Mesothelial cell of epicardium (in vitro differentiated cells): Measurements from ENCODE around the gene SND1. TPM values are rescaled to one million over a fixed set of nuclear protein-coding genes. Genes with fewer than 3 reads are reported as not detected.
A peak's percentile ranks its signal among the peaks of the same experiment; 100 is the strongest.

ENCODE experiments used
- DNase-seq, 2 experiments: peaks; one replicate each; pipeline ENCODE4 v3.0.0; 2021; ENCODE audit warnings: low spot score in 2 of 2; ENCODE audit not compliant: unreplicated experiment in 2 of 2
- H3K27ac Mint-ChIP-seq: 2 replicates; pipeline ENCODE4 v1.8.0; 2021; ENCODE audit warnings: mixed read lengths
- H3K27me3 Mint-ChIP-seq: 2 replicates; pipeline ENCODE4 v1.8.0; 2021; ENCODE audit warnings: low read depth, mixed read lengths
- H3K36me3 Mint-ChIP-seq: 2 replicates; pipeline ENCODE4 v1.8.0; 2021; ENCODE audit warnings: mixed read lengths
- H3K4me1 Mint-ChIP-seq: 2 replicates; pipeline ENCODE4 v1.8.0; 2021; ENCODE audit warnings: mixed read lengths
- H3K4me3 Mint-ChIP-seq: 2 replicates; pipeline ENCODE4 v1.8.0; 2021; ENCODE audit warnings: mild to moderate bottlenecking, moderate library complexity, mixed read lengths
- H3K9me3 Mint-ChIP-seq: 2 replicates; pipeline ENCODE4 v1.8.0; 2021; ENCODE audit warnings: mixed read lengths
- CTCF ChIP-seq: fragments of 200-600 bp; sonication (generic); IDR thresholded peaks from one replicate; pipeline ENCODE4 v1.5.0; 2021; ENCODE audit warnings: antibody characterized with exemption; ENCODE audit not compliant: unreplicated experiment
- total RNA-seq: library from RNA; stranded (reverse); gene quantifications from 3 replicates; pipeline ENCODE4 v1.2.1, GENCODE V29; 2021

The SND1 gene
- total RNA-seq, 1 donor from 2014 or later = 211 TPM

DNA sequence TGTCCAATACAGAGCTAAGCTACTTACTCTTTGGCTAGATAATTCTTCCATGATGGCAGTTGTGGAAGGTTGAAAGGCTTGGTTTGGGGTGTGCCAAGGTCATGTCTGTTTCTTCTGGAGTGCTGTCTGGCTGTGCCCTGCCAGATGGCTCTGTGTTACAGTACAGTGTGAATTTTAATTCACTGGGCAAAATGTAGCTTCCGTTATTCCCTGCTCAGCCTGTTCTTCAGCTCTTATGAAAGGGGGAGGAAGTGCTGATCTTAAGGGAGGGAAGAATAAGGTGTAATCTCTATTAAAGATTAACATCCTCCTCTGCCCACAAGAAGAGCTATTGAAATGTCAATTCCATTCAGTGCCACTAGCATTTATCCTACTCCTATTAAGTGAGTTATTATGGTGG, 52.2 kb downstream of the SND1 start:
- no peaks in the 10 kb centered on the region for H3K27me3 Mint-ChIP-seq
- no peaks in the 10 kb centered on the region for H3K4me1 Mint-ChIP-seq
- H3K4me3 Mint-ChIP-seq = no peak overlapping the region
- no peak for TF ChIP-seq CTCF
- no peak overlapping the region for H3K27ac Mint-ChIP-seq
- no peaks in the 10 kb centered on the region for H3K9me3 Mint-ChIP-seq
- H3K36me3 Mint-ChIP-seq = peaks cover 25% of the 10 kb centered on the region
- no peak for DNase-seq

DNA sequence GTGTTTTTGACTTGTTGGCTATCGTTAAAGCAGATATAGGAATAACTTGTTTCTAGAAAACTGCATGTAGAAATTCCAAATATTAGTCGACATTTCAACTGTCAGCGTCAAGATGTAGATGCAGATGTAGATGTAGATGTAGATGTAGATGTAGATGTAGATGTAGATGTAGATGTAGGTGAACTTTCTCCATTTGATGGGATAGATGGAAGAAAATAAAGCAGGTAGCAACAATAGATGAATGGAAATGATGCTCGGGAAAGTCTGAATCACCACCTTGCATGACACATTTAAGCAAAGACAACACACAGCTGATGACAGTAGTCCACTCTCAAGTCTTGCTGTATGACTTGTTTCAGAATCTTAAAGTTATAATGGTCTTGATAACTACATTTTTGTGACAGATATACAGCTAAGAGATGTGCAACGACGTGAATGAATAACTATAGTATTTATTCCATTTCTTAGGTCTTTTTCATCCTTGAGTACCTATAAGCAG, 53.5 kb downstream of the SND1 start:
- Mint-ChIP-seq H3K27me3 (no peaks in the 10 kb centered on the region), H3K36me3 (peaks cover 25% of the 10 kb centered on the region)
- no peak for TF ChIP-seq CTCF

GRCh38 chr7:127706766-127707165, 54.8 kb downstream of the SND1 start:
- Mint-ChIP-seq H3K4me3 (no peak overlapping the region), H3K27me3 (no peaks in the 10 kb centered on the region), H3K36me3 (peaks cover 33% of the 10 kb centered on the region), H3K27ac (no peak overlapping the region), H3K4me1 (no peaks in the 10 kb centered on the region), H3K9me3 (peaks cover 12% of the 10 kb centered on the region)
- no peak for TF ChIP-seq CTCF
- DNase-seq = no peak

More for the DNA sequence above, 53.5 kb downstream of the SND1 start:
- H3K9me3 Mint-ChIP-seq = peaks cover 1% of the 10 kb centered on the region
- no peaks in the 10 kb centered on the region for H3K4me1 Mint-ChIP-seq
- H3K4me3 Mint-ChIP-seq = no peak overlapping the region
- no peak for DNase-seq
- H3K27ac Mint-ChIP-seq = no peak overlapping the region

DNA sequence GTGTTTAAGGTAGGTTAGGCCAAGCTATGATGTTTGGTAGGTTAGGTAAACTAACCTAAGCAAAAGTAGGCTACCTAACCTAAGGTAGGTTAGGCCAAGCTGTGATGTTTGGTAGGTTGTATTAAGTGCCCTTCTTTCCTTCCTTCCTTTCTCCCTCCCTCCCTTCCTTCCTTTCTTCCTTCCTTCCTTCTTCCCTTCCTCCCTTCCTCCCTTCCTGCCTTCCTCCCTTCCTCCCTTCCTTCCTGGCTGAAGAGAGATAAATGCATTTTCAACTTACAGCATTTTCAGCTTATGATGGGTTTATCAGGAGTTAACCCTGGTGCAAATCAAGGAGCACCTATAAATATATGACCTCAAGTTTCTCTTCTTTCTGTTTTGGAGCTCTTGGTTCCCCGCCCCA, 56.2 kb downstream of the SND1 start:
- Mint-ChIP-seq H3K27ac (no peak overlapping the region), H3K36me3 (peaks cover 43% of the 10 kb centered on the region), H3K9me3 (peaks cover 20% of the 10 kb centered on the region), H3K27me3 (no peaks in the 10 kb centered on the region), H3K4me3 (no peak overlapping the region), H3K4me1 (no peaks in the 10 kb centered on the region)
- no peak for DNase-seq
- TF ChIP-seq CTCF = no peak

- Mint-ChIP-seq H3K27me3 (no peaks in the 10 kb centered on the region), H3K36me3 (peaks cover 45% of the 10 kb centered on the region), H3K4me1 (no peaks in the 10 kb centered on the region), H3K27ac (no peak overlapping the region), H3K9me3 (peaks cover 20% of the 10 kb centered on the region), H3K4me3 (no peak overlapping the region)
- peak; percentile 70 for TF ChIP-seq CTCF
- DNase-seq = peak; percentile 30 to 69
Observed at GRCh38 chr7:127708788-127709187, 56.8 kb downstream of the SND1 start.

DNA sequence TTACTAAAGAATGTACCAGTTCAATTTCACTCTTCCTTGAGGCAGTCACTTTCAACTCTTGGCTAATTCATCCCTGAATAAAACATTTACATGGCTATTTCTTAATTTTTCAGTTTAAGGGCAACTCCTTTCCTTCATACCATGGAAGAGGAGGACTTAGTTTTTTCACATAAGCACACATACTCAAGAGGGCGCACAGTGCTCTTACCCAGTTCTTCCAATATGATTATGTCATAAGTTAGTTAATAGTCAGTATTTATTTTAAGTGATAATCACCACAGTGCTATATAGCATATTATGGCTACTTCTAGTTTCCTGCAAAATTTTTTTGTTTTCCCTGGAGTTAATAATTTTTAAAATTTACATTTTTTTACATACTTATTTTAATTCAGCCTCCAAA, 58.6 kb downstream of the SND1 start:
- Mint-ChIP-seq H3K36me3 (peaks cover 60% of the 10 kb centered on the region), H3K27ac (no peak overlapping the region), H3K4me3 (no peak overlapping the region), H3K27me3 (no peaks in the 10 kb centered on the region), H3K9me3 (peaks cover 26% of the 10 kb centered on the region), H3K4me1 (no peaks in the 10 kb centered on the region)
- DNase-seq = no peak
- TF ChIP-seq CTCF = no peak
